GM21786 (cell line): ENCODE results near the gene CC2D2B.
A peak's percentile ranks its signal among the peaks of the same experiment; 100 is the strongest.
"Not testable (repeated sequence)": the region's sequence is repeated elsewhere in the genome, so short reads cannot be mapped to it uniquely, and the experiment has no call there.

ENCODE experiments used
- ATAC-seq: cut with Tn5 transposase; IDR thresholded peaks from one replicate; pipeline ENCODE4 v1.9.1; 2021; ENCODE audit not compliant: unreplicated experiment

CC2D2B gene

DNA sequence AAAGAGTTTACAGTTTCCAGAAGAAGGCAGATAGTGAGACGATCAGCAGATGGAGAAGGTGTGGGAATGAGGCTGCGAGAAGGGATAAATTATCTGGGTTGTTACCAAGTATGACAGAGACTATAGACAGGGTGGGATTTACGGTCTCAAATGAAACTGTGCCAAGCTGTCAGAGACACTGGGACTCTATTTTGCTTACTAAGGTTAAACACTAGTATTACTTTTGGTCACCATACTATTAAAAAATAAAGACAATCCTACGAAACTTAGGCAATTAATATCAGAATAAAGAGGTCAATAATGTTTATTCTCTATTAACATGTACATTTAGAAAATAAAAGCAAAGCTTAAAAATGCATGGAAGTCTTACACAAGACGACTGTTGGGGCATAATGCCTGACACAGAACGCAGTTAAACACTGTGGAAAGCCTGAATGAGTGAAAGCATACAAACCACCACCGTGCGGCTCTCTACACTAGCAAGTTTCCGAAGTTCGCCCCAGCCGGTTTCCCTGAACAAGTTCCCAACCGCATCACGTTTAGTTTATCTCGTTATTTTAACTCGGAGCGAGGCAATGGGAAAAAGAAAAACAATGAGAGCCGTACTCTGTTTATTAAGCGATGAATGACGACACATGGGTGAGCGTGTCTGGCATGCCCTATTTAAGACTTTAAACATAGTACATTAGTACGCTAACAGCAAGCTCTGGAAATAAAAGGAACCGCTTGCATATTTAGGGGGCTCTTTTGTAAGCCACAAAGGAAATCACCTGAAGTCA is 909 bp upstream of the CC2D2B start:
- ATAC-seq, result peak; percentile 30

DNA sequence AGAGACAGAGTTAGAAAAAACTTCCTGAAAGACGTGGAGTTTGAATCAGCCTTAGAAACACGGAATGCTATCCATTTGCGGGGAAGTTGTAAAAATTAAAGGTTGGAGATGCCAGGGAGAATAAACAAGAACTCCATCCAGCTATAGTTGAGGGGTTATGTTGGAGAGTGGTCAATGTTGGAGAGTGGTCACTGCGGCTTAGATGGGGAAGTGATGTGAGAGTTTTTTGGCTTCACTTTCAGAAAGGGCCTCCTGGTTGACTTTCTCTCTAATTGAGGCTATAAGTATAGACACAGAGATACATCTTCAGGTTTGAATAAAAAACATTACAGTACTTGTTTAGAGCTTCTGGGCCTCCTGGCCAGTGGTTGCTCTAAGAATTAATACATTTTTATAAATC is 675 bp downstream of the CC2D2B start:
- no peak for ATAC-seq

DNA sequence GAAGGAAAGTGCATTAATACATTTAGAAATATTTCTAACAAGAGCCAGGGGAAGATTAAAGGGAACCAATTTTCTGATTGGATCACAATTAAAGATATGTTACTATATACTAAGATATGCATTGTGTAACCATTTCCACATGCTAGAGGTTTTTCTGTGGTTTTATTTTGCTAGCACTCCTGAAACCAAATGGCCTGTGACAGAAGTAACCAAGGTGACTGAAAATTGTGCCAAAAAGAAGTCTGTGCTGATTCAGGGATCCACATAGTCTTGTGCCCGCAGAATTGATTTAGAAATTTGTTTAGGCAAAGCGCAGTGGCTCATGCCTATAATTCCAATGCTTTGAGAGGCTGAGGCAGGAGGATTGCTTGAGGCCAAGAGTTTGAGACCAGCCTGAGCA is 1.8 kb downstream of the CC2D2B start:
- no peak for ATAC-seq

DNA sequence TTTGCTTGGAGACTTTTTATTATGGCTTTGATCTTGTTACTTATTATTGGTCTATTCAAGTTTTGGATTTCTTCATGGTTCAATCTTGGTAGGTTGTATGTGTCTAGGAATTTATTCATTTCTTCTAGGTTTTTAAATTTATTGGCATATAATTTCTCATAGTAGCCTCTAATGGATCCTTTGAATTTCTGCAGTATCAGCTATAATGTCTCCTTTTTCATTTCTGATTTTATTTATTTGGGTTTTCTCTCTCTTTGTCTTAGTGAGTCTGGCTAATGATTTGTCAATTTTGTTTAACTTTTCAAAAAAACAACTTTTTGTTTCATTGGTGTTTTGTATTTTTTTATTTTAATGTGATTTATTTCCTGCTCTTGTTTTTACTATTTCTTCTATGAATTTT is 8.3 kb downstream of the CC2D2B start:
- ATAC-seq, result not testable (repeated sequence)

DNA sequence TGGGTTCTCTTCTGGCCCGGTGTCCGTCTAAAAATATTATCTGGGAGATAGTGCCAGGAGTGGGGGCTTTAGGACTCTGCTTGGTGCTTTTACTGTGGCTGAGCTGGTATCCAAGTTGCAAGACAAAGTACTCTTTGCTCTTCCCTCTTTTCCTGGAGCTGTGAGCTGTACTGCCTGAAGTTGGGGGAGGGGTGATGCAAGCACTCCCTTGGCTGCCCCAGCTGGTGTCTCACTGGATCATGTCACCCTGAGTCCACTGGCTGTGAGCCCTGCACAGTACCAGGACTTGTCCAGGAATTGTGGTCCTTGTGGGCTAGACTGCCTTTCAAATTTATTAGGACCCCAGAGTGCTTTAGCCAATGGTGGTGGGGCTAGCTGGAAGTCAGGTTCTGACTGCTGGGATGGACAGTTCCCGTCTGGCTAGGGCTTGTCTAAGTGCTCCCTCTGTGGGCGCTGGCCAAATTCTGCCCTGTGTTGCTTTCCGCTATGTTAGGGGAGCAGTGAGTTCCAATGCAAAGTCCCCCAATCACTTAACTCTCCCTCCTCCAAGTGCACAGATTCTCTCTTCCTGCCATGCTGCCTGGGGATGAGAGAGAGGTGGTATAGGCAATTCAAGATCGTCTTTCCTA is 13.1 kb downstream of the CC2D2B start:
- ATAC-seq, result no peak

DNA sequence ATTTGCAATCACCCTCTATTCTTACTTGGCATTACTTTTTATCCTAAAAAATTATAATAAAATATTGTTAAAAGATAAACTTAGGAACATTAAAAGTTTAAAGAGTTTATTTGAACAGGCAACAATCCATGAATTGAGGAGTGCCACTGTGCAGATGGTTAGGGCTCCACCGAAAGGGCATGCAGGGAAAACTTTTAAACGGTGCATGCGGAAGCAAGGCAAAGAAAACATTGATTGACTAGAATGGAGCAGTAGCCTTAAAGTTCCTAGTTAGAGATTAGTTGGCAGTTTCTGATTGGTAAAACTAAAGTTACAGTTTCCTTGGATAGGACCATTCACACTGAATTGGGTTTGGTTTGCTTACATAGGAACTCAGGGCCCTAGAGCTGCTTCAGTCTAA is 17.3 kb downstream of the CC2D2B start:
- no peak for ATAC-seq

DNA sequence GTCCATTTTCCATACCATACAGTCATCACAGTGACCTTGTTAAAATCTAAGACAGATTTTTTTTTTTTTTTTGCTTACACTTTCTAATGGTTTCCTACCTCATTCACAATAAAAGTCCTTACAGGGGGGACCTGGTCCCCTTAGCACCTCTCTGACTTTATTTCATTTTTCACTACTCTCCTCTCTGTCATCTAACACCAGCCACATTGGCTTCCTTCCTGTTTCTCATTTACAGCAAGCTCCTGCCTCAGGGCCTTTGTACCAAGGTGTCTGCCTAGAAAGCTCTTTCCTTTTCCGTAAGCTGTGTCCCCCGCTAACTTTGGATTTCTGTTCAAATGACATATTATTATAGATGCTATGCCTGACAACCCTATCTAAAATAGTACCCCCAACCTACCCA is 27.7 kb downstream of the CC2D2B start:
- ATAC-seq, result no peak

DNA sequence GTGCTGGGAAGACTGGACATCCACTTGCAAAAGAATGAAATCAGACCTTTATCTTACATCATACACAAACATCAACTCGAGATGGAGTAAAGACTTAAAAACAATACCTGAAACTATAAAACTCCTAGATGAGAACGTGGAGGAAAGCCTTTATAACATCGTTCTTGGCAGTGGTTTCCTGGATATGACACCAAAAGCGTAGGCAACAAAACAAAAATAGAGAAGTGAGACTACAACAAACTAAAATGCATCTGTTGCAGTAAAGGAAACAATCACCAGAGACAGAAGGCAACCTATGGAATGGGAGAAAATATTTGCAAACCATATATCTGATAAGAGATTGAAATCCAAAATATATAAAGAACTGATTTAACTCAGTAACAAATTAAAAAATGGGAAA is 33.3 kb downstream of the CC2D2B start:
- no peak for ATAC-seq

DNA sequence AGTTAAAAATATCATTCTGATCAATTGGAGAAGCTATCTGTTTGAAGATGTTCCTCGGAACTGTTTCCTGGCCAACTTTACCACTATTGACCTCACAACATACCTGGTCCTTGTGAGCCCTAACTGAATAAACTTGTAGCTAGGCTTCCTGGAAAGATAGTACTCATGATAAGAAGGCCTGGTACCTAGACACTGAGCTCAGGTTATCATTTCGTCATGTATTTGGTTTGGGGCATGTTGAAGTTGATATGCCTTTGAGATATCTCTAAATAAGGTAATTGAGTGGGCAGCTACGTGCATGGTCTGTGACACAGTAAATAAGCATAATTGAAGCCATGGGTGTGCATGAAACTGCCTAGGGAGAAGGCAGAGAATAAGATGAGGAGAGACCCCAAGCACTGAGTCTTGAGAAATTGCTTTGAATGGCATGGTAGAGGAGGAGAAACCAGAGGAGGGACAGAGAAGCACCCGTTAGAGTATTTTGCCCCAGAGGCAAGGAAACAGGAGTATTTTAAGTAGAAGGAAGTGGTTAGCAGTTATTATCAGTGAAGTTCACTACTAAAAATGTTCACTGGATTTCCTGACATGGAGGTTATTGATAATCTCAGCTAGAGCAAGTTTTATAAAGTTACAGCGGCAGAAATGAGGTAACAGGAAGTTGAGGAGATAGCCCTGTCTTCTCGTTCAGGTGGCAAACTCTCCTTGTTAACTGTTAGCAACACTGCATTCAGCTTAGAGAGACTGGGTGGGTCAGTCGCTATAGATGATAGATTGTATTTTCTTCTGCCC is 55.6 kb downstream of the CC2D2B start:
- ATAC-seq, result no peak

DNA sequence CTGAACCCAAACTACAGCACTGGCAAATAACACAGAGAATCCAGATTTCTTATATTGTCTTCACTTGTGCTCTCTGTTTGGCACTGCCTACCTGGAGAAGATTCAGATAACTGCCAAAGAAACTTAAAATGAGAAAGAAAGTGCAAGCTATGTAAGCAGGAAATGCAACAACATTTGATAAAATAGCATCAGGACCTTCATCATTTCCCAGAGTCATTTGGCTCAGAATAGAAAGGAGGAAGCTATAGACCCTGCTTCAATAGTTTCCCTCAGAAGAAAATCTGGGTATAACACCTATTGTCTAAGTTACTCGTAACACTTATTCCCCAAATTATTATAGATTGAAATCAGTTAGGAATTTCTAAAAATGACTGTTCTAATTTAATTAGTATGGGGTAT is 56.2 kb downstream of the CC2D2B start:
- ATAC-seq, result no peak

DNA sequence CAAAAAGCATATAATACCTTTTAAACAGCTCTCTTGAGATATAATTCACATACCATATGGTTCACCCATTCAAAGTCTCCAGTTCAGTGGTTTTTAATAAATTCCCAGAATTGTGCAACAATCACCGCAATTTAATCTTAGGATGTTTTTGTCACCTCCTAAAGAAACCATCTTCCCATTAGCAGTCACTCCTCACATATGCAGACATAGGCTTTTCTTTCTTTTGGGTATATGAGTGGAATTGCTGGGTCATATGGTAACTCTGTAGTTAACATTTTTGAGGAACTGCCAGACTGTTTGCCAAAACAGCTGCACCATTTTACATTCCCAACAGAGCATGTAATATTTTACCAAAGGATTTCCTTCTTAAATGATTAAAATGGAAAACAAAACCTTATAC is 57.0 kb downstream of the CC2D2B start:
- no peak for ATAC-seq

DNA sequence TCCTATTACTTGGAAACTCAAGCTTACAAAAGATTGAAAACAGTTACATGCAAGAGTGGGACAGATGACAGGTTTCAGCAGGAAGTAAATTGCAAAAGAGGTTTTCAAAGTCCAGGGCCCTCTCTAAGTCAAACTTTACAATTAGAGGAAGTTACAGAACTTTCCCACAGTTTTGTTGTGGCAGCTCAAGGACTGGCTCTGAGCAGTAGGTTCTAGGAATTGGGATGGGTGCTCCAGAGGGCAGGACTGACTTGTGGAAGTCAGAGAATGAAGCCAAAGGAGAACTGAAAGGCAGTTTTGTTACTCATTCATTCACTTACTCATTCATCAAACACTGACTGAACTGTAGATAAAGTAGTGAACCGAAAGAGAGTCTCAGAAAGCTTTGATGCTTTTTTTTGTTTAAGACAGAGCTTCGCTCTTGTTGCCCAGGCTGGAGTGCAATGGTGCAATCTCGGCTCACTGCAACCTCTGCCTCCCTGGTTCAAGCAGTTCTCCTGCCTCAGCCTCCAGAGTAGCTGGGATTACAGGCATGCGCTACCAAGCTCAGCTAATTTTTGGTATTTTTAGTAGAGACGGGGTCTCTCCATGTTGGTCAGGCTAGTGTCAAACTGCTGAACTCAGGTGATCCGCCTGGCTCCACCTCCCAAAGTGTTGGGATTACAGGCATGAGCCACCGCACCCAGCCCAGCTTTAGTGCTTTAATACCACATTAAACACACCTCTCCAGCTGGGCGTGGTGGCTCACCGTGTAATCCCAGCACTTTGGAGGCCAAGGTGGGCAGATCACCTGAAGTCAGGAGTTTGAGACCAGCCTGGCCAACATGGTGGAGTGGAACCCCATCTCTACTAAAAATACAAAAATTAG is 68.8 kb downstream of the CC2D2B start:
- ATAC-seq, result no peak

DNA sequence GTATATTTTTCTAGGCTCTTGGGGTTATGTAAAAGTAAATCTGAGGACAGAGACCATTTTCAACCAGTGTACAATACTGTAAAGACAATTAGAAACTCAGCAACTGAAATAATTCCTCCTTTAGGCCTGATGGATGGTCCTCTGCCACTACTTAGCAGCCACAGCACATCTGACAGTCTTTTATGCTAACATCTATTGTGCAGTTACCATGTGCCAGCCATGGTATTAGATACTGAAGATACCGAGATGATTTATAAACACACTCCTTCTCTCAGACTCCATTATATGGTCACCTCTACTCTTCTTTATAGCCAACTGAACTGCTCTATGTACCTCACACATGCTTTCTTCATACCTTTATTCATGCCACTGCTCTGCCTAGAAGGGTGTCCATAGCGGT is 74.4 kb downstream of the CC2D2B start:
- ATAC-seq, result no peak

DNA sequence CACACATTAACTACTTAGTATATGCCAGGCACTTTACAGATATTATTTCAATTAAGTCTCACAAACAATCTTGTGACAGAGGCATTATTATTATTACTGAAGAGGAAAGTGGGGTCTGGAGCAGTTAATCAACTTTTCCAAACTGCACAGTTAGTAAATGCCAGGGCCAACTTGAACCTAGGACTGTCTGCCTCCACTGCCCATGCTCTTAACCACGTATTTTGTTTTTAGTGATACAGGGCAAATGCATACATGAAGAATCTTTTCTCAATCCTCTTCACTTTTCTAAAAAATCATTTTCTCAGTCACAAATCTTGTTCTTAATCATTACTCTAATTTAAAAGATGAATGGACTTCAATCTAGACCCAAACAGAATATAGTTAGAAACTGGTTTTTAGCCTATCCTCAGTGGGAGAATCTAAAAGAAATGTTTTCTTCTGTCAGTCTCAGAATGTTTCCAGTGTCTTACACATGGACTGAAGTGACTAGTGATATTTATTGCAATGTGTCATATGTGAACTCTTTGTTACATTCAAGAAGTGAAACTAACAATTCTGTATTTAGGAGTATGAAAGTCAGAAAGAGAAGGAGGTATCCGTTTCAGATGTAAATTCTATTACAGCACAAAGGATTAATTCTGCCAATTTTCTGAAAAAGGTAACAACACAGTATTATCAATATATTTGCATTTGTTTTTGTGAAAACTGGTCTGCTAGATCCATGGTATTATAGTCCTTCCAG is 80.1 kb downstream of the CC2D2B start:
- ATAC-seq, result peak; percentile 98

DNA sequence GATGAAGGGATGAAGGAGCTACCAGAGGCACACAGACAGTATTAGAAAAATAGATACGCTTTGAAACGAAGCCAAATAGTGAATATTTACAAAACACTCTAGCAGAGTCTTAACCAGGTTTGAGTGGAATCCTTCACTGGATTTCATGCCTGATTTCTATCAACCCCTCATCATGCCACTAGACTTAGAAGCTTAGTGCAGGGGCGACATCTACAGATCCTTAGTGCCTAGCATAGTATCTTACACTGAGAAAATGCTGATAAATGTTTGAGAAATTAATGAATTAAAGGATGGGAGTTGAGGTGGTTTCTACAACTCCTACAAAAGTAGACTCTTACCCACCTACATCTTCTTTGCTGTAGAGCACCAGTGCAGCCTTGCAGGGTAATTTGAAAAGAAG is 80.9 kb downstream of the CC2D2B start:
- no peak for ATAC-seq

DNA sequence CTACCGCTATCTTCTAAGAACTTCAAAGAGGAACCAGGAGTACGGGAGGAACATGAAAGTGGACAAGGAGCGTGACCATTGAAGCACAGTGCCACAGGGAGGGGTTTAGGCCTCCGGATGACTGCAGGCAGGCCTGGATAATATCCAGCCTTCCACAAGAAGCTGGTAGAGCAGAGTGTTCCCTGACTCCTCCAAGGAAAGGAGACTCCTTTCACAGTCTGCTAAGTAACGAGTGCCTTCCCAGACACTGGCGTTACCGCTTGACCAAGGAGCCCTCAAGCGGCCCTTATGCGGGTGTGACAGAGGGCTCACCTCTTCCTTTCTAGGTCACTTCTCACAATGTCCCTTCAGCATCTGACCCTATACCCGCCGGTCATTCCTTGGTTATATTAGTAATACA is 86.6 kb downstream of the CC2D2B start:
- ATAC-seq, result not testable (repeated sequence)

DNA sequence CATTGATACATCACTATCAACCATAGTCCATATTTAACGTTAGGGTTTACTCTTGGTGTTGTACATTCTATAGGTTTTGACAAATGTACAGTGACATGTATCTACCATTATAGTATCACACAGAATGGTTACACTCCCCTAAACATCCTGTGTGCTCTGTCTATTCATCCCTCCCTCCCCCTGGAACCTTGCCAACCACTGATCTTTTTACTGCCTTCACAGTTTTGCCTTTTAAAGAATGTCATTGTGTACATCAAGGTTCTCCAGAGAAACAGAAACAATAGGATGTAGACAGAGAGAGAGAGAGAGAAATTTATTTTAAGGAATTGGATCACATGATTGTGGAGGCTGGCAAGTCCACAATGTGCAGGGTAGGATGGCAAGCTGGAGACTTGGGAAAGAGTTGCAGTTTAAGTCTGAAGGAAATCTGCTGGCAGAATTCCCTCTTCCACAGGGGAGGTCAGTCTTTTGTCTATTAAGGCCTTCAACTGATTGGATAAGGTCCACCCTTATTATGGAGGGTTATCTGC is 90.5 kb downstream of the CC2D2B start:
- no peak for ATAC-seq

DNA sequence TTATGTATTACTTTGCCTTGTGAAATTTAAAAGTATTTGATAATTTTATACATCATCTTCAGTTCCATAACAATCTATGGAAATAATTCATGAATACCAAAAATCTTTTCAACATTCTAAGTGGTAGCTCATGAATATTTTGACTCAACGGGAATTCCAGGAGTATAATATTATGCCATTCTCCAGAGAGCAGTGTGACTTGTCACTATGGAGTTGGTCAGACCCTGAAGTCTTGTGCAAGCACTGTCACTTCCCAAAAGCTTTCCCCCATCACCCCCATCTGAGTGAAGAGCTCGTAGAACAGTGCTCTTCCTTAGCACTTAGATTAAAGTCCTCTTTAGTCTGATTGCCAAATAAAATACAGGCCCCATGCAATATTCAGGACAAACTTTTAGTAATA is 106.2 kb downstream of the CC2D2B start:
- ATAC-seq, result no peak

DNA sequence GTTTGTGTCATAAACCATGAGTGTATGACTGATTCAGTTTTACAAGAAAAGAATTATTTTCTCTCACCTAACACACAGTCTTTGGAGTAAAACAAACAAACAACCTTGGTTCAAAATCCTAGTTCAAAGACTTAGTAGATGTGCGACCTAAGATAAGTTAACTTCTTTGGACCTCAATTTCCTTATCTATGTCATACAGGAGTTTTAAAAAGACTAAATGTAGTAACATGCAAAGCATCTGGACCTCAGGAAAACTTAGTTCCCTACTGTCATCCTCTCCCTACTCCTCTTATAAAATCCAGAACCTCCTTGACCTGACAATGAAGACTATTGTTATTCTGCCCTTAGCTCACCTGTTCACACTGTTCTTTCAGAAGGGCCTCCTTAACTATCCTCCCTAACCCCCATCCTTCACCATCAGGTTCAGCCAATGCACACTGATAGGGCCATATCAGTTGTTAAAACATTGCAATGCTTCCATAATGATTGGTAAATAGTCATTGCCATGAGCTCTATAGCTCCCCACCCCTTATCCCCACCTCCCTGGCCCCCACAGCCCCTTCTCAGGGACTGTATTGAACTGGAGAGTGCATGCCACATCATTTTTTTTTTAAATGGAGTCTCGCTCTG is 106.8 kb downstream of the CC2D2B start:
- no peak for ATAC-seq
